ENCODE results near the gene TASP1.
A peak's percentile ranks its signal among the peaks of the same experiment; 100 is the strongest.

Gene TASP1, protein sequence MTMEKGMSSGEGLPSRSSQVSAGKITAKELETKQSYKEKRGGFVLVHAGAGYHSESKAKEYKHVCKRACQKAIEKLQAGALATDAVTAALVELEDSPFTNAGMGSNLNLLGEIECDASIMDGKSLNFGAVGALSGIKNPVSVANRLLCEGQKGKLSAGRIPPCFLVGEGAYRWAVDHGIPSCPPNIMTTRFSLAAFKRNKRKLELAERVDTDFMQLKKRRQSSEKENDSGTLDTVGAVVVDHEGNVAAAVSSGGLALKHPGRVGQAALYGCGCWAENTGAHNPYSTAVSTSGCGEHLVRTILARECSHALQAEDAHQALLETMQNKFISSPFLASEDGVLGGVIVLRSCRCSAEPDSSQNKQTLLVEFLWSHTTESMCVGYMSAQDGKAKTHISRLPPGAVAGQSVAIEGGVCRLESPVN

DNA sequence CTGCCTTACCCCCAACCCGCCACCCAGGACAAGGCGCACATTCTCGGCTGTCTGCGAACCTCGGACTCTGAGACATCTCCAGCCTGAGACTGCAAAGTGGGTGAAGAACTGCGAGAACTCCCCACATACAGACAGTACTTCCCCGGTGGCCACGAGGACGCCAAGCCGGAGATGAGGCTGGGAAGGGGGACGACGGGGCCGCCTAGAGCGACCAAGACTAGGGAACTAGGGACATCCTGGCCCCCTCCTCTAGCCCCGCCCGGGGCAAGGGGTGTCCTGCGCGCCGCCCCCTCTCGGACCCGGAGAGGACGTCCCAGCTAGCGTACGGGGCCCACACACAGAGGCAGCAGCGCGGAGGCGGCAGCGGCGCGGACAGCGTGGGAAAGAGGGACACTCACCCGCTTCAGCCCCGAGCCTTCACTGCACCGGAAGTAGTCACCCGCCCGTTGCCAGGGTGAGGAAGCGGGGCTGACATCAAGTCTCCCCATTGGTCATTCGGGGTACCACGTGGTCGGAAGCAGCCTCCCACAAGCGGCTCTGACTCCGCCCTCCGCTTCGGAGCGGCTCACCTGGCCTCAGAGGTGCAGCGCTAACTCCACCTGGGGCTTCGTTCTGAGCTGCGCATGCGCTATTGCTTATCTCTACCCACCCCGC lies at the start of gene TASP1:
Gene TASP1 (minus strand): TSS at position 437 of the 654 bp plus-strand sequence. CDS start 8,854 bp downstream, outside the sequence.
- peak; percentile 45 for TF ChIP-seq L3MBTL2 (conservative IDR thresholded peaks at IDR 0.05)
- TF ChIP-seq ARNT (IDR thresholded peaks at IDR 0.05) = no peak
- peak; percentile 40; the same call in 1 of the 2 replicates for TF ChIP-seq ELF4 (IDR thresholded peaks at IDR 0.05)
- ChIA-PET CTCF (interaction anchor here (0.7 kb wide), 1 partner anchor 89 kb away, joined by 7 read pairs; no protein-coding TSS in a partner anchor), POLR2A (interaction anchor here (1.4 kb wide), 1 partner anchor 10 kb away, joined by 8 read pairs; no protein-coding TSS in a partner anchor)
- DNase-seq (ENCODE audit: extremely low spot score) = peak; percentile 97

DNA sequence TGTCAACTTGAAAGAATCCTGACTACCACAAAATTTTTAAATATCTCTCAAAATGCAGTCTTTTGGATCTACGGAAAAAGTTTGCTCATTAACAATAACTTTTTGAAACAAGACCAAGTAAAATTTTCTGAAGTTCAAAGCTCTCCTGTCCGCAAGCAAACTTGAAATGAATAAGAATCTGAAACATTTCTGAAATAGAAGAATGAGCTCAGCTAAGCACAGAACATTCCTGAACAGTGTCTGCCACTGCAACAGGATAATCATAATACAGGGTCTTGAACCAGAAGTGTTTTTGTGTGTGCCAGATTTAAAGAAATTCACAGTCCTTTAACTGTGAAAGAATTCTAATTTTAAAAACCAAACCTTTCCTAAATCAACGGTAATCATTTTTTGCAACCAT lies 49.1 kb upstream of the TASP1 start:
- TF ChIP-seq SP1 (IDR thresholded peaks at IDR 0.05) (no peak), ZNF384 (IDR thresholded peaks at IDR 0.05) (no peak), NFRKB (IDR thresholded peaks at IDR 0.05) (no peak), FOXK2 (IDR thresholded peaks at IDR 0.05) (no peak)
- ChIA-PET POLR2A (no interaction called here), CTCF (no interaction called here)

DNA sequence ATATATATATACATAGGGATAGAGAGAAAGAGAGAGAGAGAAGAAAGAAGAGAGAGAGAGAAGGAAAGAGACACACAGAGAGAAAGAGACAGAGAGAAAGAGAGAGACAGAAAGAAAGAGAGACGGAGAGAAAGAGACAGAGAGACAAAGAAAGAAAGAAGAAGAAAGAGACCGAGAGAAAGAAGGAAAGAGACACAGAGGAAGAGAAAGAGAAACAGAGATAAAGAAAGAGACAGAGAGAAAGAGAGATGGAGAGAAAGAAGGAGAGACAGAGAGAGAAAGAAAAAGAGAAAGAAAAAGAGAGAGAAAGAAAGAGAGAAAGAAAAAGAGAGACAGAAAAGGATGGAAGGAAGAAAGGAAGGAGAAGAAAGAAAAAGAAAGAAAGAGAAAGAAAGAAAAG lies 46.9 kb upstream of the TASP1 start:
- POLR2A ChIA-PET = no interaction called here
- DNase-seq (ENCODE audit: extremely low spot score) = no peak
- TF ChIP-seq ZNF384 (IDR thresholded peaks at IDR 0.05) (no peak), BHLHE40 (IDR thresholded peaks at IDR 0.05; ENCODE audit: borderline replicate concordance) (no peak), FOXA1 (IDR thresholded peaks at IDR 0.05) (no peak), ARNT (IDR thresholded peaks at IDR 0.05) (no peak), SUZ12 (IDR thresholded peaks at IDR 0.05) (no peak), FOXM1 (IDR thresholded peaks at IDR 0.05; ENCODE audit: borderline replicate concordance) (no peak), LEF1 (IDR thresholded peaks at IDR 0.05; ENCODE audit: borderline replicate concordance) (no peak), FOXK2 (IDR thresholded peaks at IDR 0.05) (no peak), HDGF (IDR thresholded peaks at IDR 0.05; ENCODE audit: borderline replicate concordance) (no peak), L3MBTL2 (conservative IDR thresholded peaks at IDR 0.05) (no peak), CTBP1 (IDR thresholded peaks at IDR 0.05; ENCODE audit: borderline replicate concordance) (no peak), SP1 (IDR thresholded peaks at IDR 0.05) (no peak), ELF4 (IDR thresholded peaks at IDR 0.05) (no peak), TARDBP (IDR thresholded peaks at IDR 0.05) (no peak), NFRKB (IDR thresholded peaks at IDR 0.05) (no peak)
- TF ChIP-seq, protein P1, sequence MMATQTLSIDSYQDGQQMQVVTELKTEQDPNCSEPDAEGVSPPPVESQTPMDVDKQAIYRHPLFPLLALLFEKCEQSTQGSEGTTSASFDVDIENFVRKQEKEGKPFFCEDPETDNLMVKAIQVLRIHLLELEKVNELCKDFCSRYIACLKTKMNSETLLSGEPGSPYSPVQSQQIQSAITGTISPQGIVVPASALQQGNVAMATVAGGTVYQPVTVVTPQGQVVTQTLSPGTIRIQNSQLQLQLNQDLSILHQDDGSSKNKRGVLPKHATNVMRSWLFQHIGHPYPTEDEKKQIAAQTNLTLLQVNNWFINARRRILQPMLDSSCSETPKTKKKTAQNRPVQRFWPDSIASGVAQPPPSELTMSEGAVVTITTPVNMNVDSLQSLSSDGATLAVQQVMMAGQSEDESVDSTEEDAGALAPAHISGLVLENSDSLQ (IDR thresholded peaks at IDR 0.05) = no peak
- CTCF ChIA-PET = no interaction called here

More for the DNA sequence above, 49.1 kb upstream of the TASP1 start:
- DNase-seq (ENCODE audit: extremely low spot score) = no peak

DNA sequence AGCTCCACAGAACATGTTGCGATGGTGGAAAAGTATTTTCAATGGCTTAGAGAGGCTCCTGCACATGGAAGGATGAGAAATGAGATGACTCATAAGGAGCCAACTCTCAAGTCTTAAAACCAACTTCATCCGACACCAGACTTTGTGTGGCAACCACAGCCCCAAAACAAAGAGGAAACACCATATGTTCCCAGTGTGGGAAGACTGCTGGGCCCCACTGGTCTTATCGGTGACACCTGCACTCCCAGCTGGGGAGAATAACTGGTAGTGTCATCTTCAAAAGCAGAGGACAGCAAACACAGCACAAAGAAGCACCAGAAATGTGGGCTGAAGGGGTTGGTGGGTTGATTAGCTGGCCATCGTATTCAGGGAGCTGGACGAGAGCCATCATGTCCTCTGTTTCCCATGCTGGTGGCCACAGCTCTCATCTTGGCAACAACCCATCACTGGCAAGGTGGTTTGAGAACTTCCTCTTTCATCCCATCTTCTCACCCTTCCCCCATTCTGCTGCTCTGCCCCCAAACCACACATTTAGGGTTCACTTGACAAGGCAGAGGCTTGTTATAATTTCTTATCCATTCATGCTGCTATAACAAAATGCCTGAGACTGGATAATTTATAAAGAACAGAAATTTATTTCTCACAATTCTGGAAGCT lies 46.0 kb upstream of the TASP1 start:
- no peak for DNase-seq (ENCODE audit: extremely low spot score)
- POLR2A ChIA-PET = no interaction called here
- CTCF ChIA-PET = no interaction called here
- TF ChIP-seq, protein P1 (IDR thresholded peaks at IDR 0.05) = no peak
- no peak for TF ChIP-seq ZNF384 (IDR thresholded peaks at IDR 0.05)
- TF ChIP-seq FOXA1 (IDR thresholded peaks at IDR 0.05) = no peak
- TF ChIP-seq LEF1 (IDR thresholded peaks at IDR 0.05; ENCODE audit: borderline replicate concordance) = no peak
- no peak for TF ChIP-seq BHLHE40 (IDR thresholded peaks at IDR 0.05; ENCODE audit: borderline replicate concordance)
- no peak for TF ChIP-seq L3MBTL2 (conservative IDR thresholded peaks at IDR 0.05)
- no peak for TF ChIP-seq FOXM1 (IDR thresholded peaks at IDR 0.05; ENCODE audit: borderline replicate concordance)
- no peak for TF ChIP-seq ARNT (IDR thresholded peaks at IDR 0.05)
- no peak for TF ChIP-seq NFRKB (IDR thresholded peaks at IDR 0.05)
- no peak for TF ChIP-seq CTBP1 (IDR thresholded peaks at IDR 0.05; ENCODE audit: borderline replicate concordance)
- TF ChIP-seq ELF4 (IDR thresholded peaks at IDR 0.05) = no peak
- TF ChIP-seq TARDBP (IDR thresholded peaks at IDR 0.05) = no peak
- TF ChIP-seq SUZ12 (IDR thresholded peaks at IDR 0.05) = no peak
- no peak for TF ChIP-seq SP1 (IDR thresholded peaks at IDR 0.05)
- no peak for TF ChIP-seq FOXK2 (IDR thresholded peaks at IDR 0.05)
- no peak for TF ChIP-seq HDGF (IDR thresholded peaks at IDR 0.05; ENCODE audit: borderline replicate concordance)

DNA sequence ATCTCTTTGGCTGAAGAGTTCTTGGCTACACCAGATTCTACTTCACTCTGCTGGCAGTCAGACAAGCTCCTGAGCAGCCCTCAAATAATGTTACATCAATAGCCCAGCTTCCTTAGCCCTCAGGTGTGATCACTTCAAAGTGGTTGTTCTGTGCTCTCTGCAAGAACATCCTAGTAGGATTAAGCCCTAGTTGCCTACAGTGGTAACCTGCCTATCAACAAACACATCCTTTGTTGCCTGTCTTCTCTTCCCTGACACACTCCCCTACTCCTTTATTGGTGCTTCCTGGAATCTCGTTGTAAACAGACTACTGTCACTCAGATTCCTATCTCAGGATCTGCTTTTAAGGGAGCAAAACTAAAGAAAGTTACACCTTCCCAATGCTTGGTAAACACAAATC lies 45.1 kb upstream of the TASP1 start:
- ChIA-PET POLR2A (no interaction called here), CTCF (interaction anchor here (0.6 kb wide), 1 partner anchor 221 kb away, joined by 3 read pairs; no protein-coding TSS in a partner anchor)
- no peak for DNase-seq (ENCODE audit: extremely low spot score)
- no peak for TF ChIP-seq FOXM1 (IDR thresholded peaks at IDR 0.05; ENCODE audit: borderline replicate concordance)
- no peak for TF ChIP-seq TARDBP (IDR thresholded peaks at IDR 0.05)
- TF ChIP-seq, protein P1 (IDR thresholded peaks at IDR 0.05) = no peak
- TF ChIP-seq FOXK2 (IDR thresholded peaks at IDR 0.05) = no peak
- no peak for TF ChIP-seq CTBP1 (IDR thresholded peaks at IDR 0.05; ENCODE audit: borderline replicate concordance)
- no peak for TF ChIP-seq ELF4 (IDR thresholded peaks at IDR 0.05)
- no peak for TF ChIP-seq SUZ12 (IDR thresholded peaks at IDR 0.05)
- TF ChIP-seq L3MBTL2 (conservative IDR thresholded peaks at IDR 0.05) = no peak
- no peak for TF ChIP-seq LEF1 (IDR thresholded peaks at IDR 0.05; ENCODE audit: borderline replicate concordance)
- TF ChIP-seq HDGF (IDR thresholded peaks at IDR 0.05; ENCODE audit: borderline replicate concordance) = no peak
- no peak for TF ChIP-seq NFRKB (IDR thresholded peaks at IDR 0.05)
- no peak for TF ChIP-seq ZNF384 (IDR thresholded peaks at IDR 0.05)
- no peak for TF ChIP-seq FOXA1 (IDR thresholded peaks at IDR 0.05)
- no peak for TF ChIP-seq ARNT (IDR thresholded peaks at IDR 0.05)
- no peak for TF ChIP-seq BHLHE40 (IDR thresholded peaks at IDR 0.05; ENCODE audit: borderline replicate concordance)

Measured in HEK293T (cell line).